Endothelial cell of umbilical vein (primary cell): Measurements from ENCODE around the gene MECP2. TPM values are rescaled to one million over a fixed set of nuclear protein-coding genes. Genes with fewer than 3 reads are reported as not detected.

Source experiments
- BruUV-seq: library from RNA; stranded (reverse); fragments of 400-500 nt; replicated peaks from 2 replicates; lab custom pipeline; 2021; lab: Mats Ljungman, UMichigan
- CTCF ChIA-PET: fragments of 300-600, 350-600 bp; sonication (Branson Sonifier 250); formaldehyde crosslinking; loops from one replicate; lab custom pipeline; 2021; ENCODE audit warnings: antibody characterized with exemption, inconsistent platforms; lab: Charles Lee
- POLR2A ChIA-PET: fragments of 300-600, 350-600 bp; sonication (Branson Sonifier 250); formaldehyde crosslinking; loops from one replicate; lab custom pipeline; 2021; ENCODE audit warnings: antibody characterized with exemption, inconsistent platforms; lab: Charles Lee
- DNase-seq: peaks from one replicate; pipeline ENCODE4 v3.0.0-alpha.2; 2011; ENCODE audit warnings: low read depth, low spot score
- FAIRE-seq: peaks from 2 replicates; lab custom pipeline; 2011; peaks lifted over from hg19 to GRCh38; lab: Jason Lieb, UNC
- H2AFZ ChIP-seq: 2 replicates; pipeline ENCODE4 v1.6.0; 2012; ENCODE audit warnings: low read depth, low read length, control low read depth, inconsistent platforms
- H3K27ac ChIP-seq: 2 replicates; pipeline ENCODE4 v1.5.1; 2011; ENCODE audit warnings: low read depth, mild to moderate bottlenecking, control low read depth, low read length, moderate library complexity; ENCODE audit not compliant: insufficient read depth
- H3K27me3 ChIP-seq, 2 experiments: 2 replicates each; pipeline versions ENCODE4 v1.6.0 to v1.6.1; 2011; ENCODE audit warnings: low read length in 2 of 2, mixed read lengths in 1 of 2; ENCODE audit not compliant: control insufficient read depth in 2 of 2, insufficient read depth in 2 of 2
- H3K36me3 ChIP-seq, 2 experiments: 2 replicates in 1 of 2; 3 replicates in 1 of 2; pipeline ENCODE4 v1.5.1; 2011; ENCODE audit warnings: low read length in 2 of 2, mild to moderate bottlenecking in 1 of 2, moderate library complexity in 1 of 2; ENCODE audit not compliant: control insufficient read depth in 2 of 2, insufficient read depth in 2 of 2; ENCODE audit errors: extremely low read depth in 1 of 2
- H3K4me1 ChIP-seq: 3 replicates; pipeline ENCODE4 v1.5.1; 2011; ENCODE audit warnings: mild to moderate bottlenecking, low read length; ENCODE audit not compliant: control insufficient read depth, insufficient read depth; ENCODE audit errors: extremely low read depth
- H3K4me2 ChIP-seq: 2 replicates; pipeline ENCODE4 v1.6.1; 2011; ENCODE audit warnings: low read length, control low read depth, mixed read lengths; ENCODE audit not compliant: insufficient read depth
- H3K4me3 ChIP-seq, 3 experiments: fragments of 200-600 bp in 1 of 3; sonication (generic), shearing (Covaris generic) in 1 of 3; replicated peaks in 1 of 3; 2 replicates each; pipeline ENCODE4 v1.5.1; 2011 to 2016; ENCODE audit warnings: control low read depth in 3 of 3, low read length in 3 of 3, mild to moderate bottlenecking in 2 of 3, inconsistent platforms in 1 of 3, low read depth in 1 of 3, moderate library complexity in 1 of 3; ENCODE audit not compliant: insufficient read depth in 1 of 3
- H3K79me2 ChIP-seq: 2 replicates; pipeline ENCODE4 v1.6.0; 2012; ENCODE audit warnings: low read length, inconsistent platforms; ENCODE audit not compliant: control insufficient read depth, insufficient read depth
- H3K9ac ChIP-seq: replicated peaks from 2 replicates; pipeline ENCODE3; 2011; ENCODE audit warnings: low read length, control low read depth; ENCODE audit not compliant: insufficient read depth; ENCODE audit errors: extremely low read depth
- H3K9me1 ChIP-seq: replicated peaks from 3 replicates; pipeline ENCODE4 v1.6.0; 2011; ENCODE audit warnings: mild to moderate bottlenecking, low read length; ENCODE audit not compliant: control insufficient read depth, insufficient read depth; ENCODE audit errors: extremely low read depth
- H3K9me3 ChIP-seq: replicated peaks from 2 replicates; pipeline ENCODE4 v1.5.1; 2012; ENCODE audit warnings: low read length, inconsistent platforms; ENCODE audit not compliant: control insufficient read depth, insufficient read depth
- H4K20me1 ChIP-seq: replicated peaks from 2 replicates; pipeline ENCODE3; 2011; ENCODE audit warnings: mild to moderate bottlenecking, low read length; ENCODE audit not compliant: control insufficient read depth, insufficient read depth; ENCODE audit errors: extremely low read depth
- CTCF ChIP-seq, 2 donors: IDR thresholded peaks; 1 replicate in 1 of 2; 2 replicates in 1 of 2; pipeline ENCODE4 v1.5.1; 2011; ENCODE audit warnings: low read length in 2 of 2, mild to moderate bottlenecking in 2 of 2, moderate library complexity in 2 of 2, control low read depth in 1 of 2, inconsistent platforms in 1 of 2, low read depth in 1 of 2; ENCODE audit not compliant: insufficient read depth in 1 of 2; ENCODE audit errors: extremely low read depth in 1 of 2
- EZH2 ChIP-seq: IDR thresholded peaks from 2 replicates; pipeline ENCODE4 v1.6.1; 2012; ENCODE audit warnings: borderline replicate concordance, low read depth, mild to moderate bottlenecking, moderate library complexity, low read length, inconsistent platforms; ENCODE audit not compliant: severe bottlenecking
- FOS ChIP-seq: IDR thresholded peaks from 2 replicates; pipeline ENCODE4 v1.6.1; 2011; ENCODE audit warnings: mild to moderate bottlenecking, low read length, moderate library complexity, borderline replicate concordance; ENCODE audit not compliant: insufficient read depth
- GATA2 ChIP-seq: IDR thresholded peaks from 2 replicates; pipeline ENCODE4 v1.7.0; 2011; ENCODE audit warnings: low read depth, mild to moderate bottlenecking, moderate library complexity, mixed read lengths, low read length; ENCODE audit not compliant: insufficient read length, insufficient read depth
- JUN ChIP-seq: IDR thresholded peaks from 2 replicates; pipeline ENCODE4 v1.6.1; 2011; ENCODE audit warnings: borderline replicate concordance, low read depth; ENCODE audit not compliant: insufficient read length, insufficient read depth
- MYC ChIP-seq: IDR thresholded peaks from one replicate; pipeline ENCODE4 v1.6.1; 2011; ENCODE audit warnings: mild to moderate bottlenecking, low read depth, low read length
- POLR2A ChIP-seq: IDR thresholded peaks from 2 replicates; pipeline ENCODE4 v1.6.1; 2012; ENCODE audit warnings: low read depth, mild to moderate bottlenecking, control low read depth, low read length
- POLR2AphosphoS5 ChIP-seq: IDR thresholded peaks from 2 replicates; pipeline ENCODE4 v1.6.1; 2012; ENCODE audit warnings: low read depth, mild to moderate bottlenecking, control low read depth, low read length, moderate library complexity; ENCODE audit not compliant: insufficient read depth
- dilution Hi-C: fragments of 300-500 bp; cut with MboI; formaldehyde crosslinking; loops from one replicate; pipeline ENCODE4 v1.15.0; 2019; ENCODE audit warnings: low sequenced_read_pairs; ENCODE audit not compliant: extremely low pct_ligation_motif_present
- intact Hi-C: fragments of 100-400 bp; cut with micrococcal nuclease; formaldehyde crosslinking; loops from one replicate; pipeline ENCODE4 v1.10.0; 2022
- polyA plus RNA-seq, 4 experiments: library from polyadenylated mRNA; depleted of rRNA in 3 of 4; stranded (reverse) in 3 of 4; unstranded in 1 of 4; fragments of >200 nt; gene quantifications; 2 replicates each; pipeline versions ENCODE4 v1.2.1 to v1.2.3, GENCODE V29; 2011 to 2012; ENCODE audit warnings: missing spikeins in 1 of 4
- total RNA-seq: library from RNA; stranded (reverse); gene quantifications from 2 replicates; pipeline ENCODE4 v1.2.3, GENCODE V29; 2021
- TF ChIP-seq, protein P1 (sequence below): IDR thresholded peaks from 2 replicates; pipeline ENCODE4 v1.6.1; 2011; ENCODE audit not compliant: insufficient read depth, insufficient read length

Gene MECP2
- total and polyA plus RNA-seq, 2 donors (not counting 3 experiments of a cell fraction or from before 2014, with no cell fraction given), result 9.0 to 45.3 TPM

DNA sequence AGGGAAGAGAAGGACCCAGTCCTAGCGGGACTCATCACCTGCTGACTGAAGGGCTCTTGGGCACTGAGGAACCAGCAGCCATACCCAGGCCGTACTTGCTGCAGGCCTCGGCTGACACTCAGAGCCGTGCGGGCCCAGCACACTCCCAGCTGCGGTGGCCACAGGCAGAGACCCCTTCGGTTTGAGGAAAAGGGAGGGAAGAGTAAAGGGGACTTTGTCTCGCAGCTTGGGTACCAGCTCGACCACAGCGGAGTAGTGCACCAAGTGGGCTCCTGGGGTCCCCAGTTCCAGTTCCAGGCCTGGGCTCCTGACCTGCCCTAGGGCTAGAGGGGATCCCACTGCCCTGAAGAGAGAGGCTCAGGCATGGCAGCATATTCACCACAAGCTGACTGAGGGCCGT lies 28.6 kb upstream of the MECP2 start:
- Histone ChIP-seq H3K4me1 (no peaks in the 10 kb centered on the region), H3K4me2 (no peak overlapping the region), H3K27me3 (no peaks in the 10 kb centered on the region), H3K36me3 (no peaks in the 10 kb centered on the region), H2AFZ (no peak overlapping the region), H3K9ac (no peak overlapping the region), H3K9me1 (no peaks in the 10 kb centered on the region), H3K79me2 (no peaks in the 10 kb centered on the region), H4K20me1 (no peaks in the 10 kb centered on the region), H3K4me3 (no peak overlapping the region), H3K27ac (no peak overlapping the region), H3K9me3 (no peaks in the 10 kb centered on the region)
- no peak for DNase-seq
- intact Hi-C loops (no loop called here), dilution Hi-C loops (no loop called here)
- BruUV-seq, result no TSS peak
- no peak for TF ChIP-seq POLR2A
- TF ChIP-seq CTCF (IDR thresholded peaks at IDR 0.05; ENCODE audit: extremely low read depth in 1 of 2, insufficient read depth in 1 of 2, low read depth in 1 of 2, low read length in 2 of 2), result no peak
- TF ChIP-seq EZH2, result no peak
- no peak for TF ChIP-seq POLR2AphosphoS5
- CTCF ChIA-PET, result no interaction called here
- FAIRE-seq, result no peak
- POLR2A ChIA-PET, result no interaction called here

DNA sequence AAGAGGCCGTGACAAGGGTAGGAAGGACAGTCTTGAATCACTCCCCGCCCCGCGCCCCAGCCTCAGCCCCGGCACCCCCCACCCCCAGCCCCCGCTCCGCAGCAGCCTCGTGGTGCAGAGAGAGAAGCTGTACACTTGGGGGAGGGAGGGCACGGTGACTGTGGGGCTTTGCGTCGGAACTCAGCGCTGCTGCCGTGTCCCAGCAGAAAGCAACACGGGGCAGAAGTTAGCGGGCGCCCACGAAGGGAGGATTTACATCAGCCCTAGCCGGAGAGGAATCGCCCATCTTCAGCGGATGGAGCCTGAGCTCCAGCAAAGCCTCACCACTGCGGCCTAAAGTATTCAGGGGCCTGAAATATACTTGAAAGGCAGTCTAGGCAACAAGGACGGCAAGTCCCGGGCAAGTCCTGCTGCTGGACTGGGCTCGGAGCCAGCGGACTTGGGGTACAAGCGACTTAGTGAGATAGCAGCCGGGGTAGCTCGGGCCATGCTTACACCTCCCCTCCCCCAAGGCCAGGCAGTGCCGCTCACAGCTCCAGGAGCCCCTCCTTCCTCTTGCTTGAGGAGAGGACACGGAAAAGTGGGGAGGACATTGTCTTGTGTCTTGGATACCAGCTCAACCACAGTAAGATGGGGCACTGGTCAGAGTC lies 28.0 kb upstream of the MECP2 start:
- H3K36me3 ChIP-seq, result no peaks in the 10 kb centered on the region
- dilution Hi-C loops, result no loop called here
- no peak overlapping the region for H3K4me2 ChIP-seq
- H3K9ac ChIP-seq, result no peak overlapping the region
- no peaks in the 10 kb centered on the region for H3K4me1 ChIP-seq
- no peaks in the 10 kb centered on the region for H3K9me1 ChIP-seq
- no peak overlapping the region for H3K4me3 ChIP-seq
- no peak overlapping the region for H2AFZ ChIP-seq
- H3K79me2 ChIP-seq, result no peaks in the 10 kb centered on the region
- no peaks in the 10 kb centered on the region for H4K20me1 ChIP-seq
- no peaks in the 10 kb centered on the region for H3K9me3 ChIP-seq
- H3K27ac ChIP-seq, result no peak overlapping the region
- H3K27me3 ChIP-seq, result no peaks in the 10 kb centered on the region
- intact Hi-C loops, result no loop called here
- FAIRE-seq (peak; percentile 4), DNase-seq (no peak)
- TF ChIP-seq MYC (no peak), POLR2AphosphoS5 (no peak), POLR2A (no peak), JUN (no peak), CTCF (IDR thresholded peaks at IDR 0.05; ENCODE audit: extremely low read depth in 1 of 2, insufficient read depth in 1 of 2, low read depth in 1 of 2, low read length in 2 of 2) (no peak), GATA2 (no peak), FOS (no peak), EZH2 (no peak)
- TF ChIP-seq, protein P1, sequence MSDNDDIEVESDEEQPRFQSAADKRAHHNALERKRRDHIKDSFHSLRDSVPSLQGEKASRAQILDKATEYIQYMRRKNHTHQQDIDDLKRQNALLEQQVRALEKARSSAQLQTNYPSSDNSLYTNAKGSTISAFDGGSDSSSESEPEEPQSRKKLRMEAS, result no peak
- no TSS peak for BruUV-seq
- CTCF ChIA-PET, result no interaction called here
- POLR2A ChIA-PET, result no interaction called here
